HG02798 (cell line): ENCODE measurements around the gene LRRN4CL.
"Not testable (repeated sequence)": the region's sequence is repeated elsewhere in the genome, so short reads cannot be mapped to it uniquely, and the experiment has no call there.

Source experiments
- ATAC-seq: cut with Tn5 transposase; IDR thresholded peaks from one replicate; pipeline ENCODE4 v1.9.1; 2021; ENCODE audit warnings: mild to moderate bottlenecking; ENCODE audit not compliant: unreplicated experiment, poor library complexity

The LRRN4CL gene

DNA sequence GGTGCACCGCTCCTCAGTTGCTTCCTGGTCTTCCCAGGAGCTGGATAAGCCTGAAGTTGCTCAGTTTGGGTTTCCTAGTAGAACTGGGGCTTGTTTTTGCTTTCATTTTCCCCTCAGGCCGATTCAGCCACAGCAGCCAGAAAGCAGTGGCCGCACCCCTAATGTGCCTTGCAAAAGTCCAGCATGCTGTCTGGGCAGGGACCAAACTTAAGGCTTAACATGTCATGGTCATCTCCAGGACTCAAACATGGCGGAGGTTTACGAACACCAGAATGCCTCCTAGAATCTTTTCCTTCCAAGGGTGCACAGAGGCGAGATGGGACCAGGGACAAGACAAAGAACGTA lies 20.6 kb upstream of the LRRN4CL start:
- ATAC-seq, result no peak

DNA sequence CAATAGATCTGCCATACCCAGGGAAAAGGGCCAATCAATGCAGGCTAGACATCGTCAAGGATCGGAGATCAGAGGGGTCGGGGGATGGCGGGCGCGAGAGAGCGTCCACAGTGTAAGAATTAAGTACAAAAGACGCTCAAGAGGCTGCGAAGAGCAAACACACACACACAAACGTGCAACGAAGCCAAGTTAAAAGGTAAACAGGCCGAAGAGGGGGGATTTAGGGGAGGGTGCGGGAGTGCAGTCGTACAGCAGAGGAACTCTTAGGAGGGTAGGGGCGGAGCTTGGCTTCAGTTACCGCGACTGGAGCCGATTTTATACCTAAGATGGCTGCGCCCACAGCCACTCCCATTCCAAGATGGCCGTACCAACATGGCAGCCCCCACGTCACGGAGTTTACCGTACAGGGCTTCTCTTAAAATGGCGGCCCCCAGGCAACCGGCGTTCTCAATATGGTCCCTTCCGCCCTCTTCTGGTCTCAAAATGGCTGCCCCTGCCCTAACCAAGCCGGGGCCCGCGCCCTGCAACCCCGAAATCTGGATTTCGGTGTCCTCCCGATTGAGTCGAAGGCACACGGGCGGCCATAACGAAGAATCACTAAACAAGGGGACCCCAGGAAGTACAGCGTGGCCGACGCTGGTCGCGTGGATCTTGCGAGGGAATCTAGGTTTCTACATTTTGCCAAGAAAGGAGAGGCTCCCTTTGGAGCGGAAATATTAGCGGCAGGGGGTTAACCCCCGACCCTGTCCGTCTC lies 20.1 kb upstream of the LRRN4CL start:
- peak; percentile 77 for ATAC-seq

GRCh38 chr11:62708793-62709192 lies 19.5 kb upstream of the LRRN4CL start:
- ATAC-seq, result no peak

DNA sequence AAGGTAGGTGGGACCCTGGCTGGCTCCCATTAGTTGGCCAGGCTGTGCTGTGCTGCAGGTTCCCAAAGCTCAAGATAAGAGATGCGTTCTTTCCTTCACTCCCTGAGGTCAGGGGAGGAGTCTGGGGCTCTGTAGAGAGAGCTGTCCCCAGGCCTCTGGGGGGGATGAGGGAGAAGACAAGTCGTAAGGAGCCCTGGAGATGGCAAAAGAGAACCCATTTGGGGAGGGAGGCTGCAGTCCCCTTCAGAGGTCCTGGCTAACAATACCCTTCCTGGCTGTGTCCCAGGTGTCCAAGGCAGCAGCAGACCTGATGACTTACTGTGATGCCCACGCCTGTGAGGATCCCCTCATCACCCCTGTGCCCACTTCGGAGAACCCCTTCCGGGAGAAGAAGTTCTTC lies 19.1 kb upstream of the LRRN4CL start:
- ATAC-seq, result no peak

DNA sequence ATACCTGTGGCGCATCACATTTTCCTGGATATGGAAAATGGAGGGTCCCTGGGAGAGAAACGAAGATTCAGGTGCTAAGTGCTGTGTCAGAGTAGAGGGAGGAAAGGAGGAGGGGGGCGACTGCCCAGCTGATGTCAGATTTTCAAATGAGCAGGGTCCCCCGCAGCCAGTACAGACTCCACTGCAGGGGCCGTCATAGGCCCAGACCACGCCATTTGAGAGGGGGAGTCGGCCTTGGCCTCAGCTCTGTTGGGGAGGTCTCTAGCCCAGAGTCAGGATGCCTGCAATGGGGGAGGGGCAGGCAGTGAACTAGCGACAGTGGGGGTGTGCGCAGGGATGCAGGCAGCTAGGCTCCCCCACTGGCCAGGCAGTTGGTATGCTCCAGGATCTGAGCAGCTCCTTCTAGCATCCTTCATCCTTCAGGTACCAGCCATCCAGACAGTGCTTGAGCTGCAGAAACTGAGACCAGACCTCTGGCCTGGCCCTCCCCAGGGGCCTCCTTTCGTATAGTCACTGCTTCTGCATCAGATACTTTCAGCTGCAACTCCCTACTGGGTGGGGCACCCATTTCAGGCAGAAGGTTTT lies 18.0 kb upstream of the LRRN4CL start, which contains the start of the genes BSCL2 and GNG3:
Gene BSCL2 (minus strand): TSS at position 148 of the 585 bp plus-strand sequence. CDS start 229 bp downstream, outside the sequence.
Gene GNG3 (plus strand): TSS at position 400 of the 585 bp plus-strand sequence. CDS start 620 bp downstream, outside the sequence.
- ATAC-seq, result no peak

DNA sequence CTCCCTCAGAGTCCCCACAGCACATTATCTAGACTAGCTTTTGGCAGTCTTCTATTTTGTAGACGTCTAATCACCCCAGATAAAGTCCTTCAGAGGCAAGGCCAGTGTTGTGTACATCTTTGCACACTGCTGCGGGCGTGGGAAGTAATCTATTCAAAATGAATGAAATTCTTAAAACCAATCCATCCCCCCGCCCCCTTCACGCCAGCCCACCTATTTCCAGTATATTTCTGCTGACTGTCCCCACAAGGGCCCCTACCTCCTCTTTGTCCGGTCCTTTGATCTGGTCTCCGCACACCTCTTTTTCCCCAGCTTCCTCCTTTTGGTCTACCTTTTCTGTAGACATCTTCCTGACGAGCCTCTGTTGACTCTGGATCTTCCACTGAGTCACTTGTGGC lies 17.5 kb upstream of the LRRN4CL start:
- no peak for ATAC-seq

- ATAC-seq, result peak; percentile 70
These were observed 16.8 kb upstream of the LRRN4CL start for GRCh38 chr11:62705880-62706849.

DNA sequence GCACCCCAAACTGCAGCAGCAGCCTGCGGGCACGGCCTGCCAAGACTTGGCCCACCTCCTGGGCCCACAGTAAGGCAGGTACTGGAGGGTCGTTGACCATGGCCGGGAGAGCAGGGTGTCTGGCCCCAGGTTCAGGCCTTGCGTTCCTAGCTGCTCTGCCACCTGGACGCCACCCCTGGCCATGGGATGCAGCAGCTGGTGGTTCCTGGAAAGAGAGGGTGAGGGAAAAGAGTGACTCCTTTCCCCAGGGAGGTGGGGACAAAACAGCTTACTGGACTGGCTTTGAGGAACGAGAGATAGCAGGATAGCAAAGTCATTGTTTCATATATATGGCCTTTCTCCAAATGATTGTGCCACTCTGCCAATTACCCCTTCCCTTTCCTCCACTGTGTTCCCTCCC lies 16.1 kb upstream of the LRRN4CL start:
- ATAC-seq, result no peak

DNA sequence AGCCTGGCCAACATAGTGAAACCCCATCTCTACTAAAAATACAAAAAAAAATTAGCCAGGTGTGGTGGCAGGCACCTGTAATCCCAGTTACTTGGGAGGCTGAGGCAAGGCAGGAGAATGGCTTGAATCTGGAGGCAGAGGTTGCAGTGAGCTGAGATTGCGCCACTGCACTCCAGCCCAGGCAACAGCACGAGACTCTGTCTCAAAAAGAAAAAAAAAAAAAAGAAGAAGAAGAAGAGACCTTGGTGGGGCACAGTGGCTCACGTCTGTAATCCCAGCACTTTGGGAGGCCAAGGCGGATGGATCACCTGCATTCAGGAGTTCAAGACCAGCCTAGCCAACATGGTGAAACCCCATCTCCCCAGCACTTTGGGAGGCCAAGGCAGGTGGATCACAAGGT lies 14.6 kb upstream of the LRRN4CL start:
- ATAC-seq, result not testable (repeated sequence)

- ATAC-seq, result no peak
These were observed 12.9 kb upstream of the LRRN4CL start for GRCh38 chr11:62702246-62702645.

GRCh38 chr11:62694455-62695167 lies 5.3 kb upstream of the LRRN4CL start:
- no peak for ATAC-seq

GRCh38 chr11:62693624-62694023 lies 4.3 kb upstream of the LRRN4CL start:
- not testable (repeated sequence) for ATAC-seq

DNA sequence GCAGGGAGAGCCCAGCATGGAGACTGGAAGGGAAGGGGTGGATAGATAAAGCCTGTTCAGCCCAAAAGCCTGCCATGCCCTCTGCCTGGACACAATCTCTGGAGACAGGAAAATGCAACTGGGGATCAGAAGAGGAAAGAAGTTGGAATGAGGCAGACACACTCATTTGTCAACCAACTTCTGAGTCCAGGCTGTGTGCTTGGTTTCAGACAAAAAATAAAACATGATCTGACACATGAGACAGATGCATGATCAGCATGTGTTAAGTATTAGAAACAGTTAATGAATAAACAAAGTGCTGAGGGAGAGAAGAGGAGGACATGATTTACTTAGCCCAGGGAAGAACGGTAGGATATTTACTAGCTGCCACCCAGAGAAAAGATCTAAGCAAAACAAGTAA lies 839 bp downstream of the LRRN4CL start:
- ATAC-seq, result no peak

DNA sequence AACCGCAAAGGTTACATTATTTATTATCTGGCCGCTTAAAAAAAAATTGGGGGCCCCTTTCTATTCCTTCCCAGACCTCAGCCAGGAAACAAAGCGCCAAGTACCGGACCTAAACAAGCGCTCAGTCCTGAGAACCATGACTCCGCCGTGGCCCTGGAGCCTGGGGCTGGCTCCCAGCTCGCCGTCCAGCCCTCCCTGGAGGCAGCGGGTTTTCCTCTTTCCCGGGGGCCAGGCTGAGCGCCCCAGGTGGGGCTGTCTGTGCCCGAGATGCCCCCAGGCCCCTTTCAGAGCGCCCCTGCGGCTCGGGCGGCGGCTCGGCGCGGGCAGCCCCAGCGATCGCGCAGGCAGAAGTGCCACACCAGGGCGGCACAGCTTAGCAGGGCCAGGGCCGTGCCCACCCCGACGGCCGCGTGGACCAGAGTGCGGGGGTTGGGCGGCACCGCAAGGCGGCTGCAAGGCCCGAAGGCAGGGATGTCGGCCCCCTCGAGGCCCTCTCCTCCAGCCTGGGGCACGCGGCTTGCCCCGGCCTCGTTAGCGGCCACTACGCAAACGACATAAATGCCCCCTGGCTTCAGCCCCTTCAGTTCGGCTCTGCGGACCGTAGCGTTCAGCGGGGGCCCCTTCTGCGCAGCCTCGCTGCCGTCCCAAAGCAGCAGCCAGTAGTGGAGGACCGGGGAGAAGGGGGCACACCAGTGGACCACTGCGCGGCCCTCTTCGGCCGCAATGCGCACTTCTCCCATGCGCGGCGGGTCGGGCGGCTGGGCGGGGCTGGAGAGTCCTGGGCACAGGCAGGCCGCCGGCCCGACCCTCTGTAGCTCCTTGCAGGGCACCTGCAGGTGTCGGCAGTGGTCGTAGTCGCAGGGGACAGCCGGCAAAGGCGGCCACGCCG lies 1.6 kb downstream of the LRRN4CL start:
- no peak for ATAC-seq

- no peak for ATAC-seq
These were observed 6.8 kb downstream of the LRRN4CL start for GRCh38 chr11:62682518-62682917.

DNA sequence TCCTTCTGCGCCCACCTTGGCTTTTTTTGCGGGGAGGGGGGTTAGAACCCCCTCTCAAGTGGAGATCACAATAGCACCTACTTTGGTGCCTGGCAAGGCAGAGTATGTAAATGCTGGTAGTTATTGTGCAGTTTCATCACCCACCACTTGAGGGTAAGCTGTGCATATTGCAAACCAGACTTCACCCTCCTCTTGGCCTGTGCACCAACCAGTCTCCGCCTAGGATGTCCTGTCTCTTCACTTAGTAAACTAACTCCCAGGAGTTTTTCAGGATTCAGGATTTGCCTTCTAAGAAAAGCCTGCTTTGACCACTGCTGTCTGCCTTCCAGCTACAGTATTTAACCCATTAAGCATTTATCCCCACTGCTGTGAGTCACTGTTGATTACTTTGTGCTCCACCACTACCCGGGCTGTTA lies 8.5 kb downstream of the LRRN4CL start:
- ATAC-seq, result peak; percentile 61

DNA sequence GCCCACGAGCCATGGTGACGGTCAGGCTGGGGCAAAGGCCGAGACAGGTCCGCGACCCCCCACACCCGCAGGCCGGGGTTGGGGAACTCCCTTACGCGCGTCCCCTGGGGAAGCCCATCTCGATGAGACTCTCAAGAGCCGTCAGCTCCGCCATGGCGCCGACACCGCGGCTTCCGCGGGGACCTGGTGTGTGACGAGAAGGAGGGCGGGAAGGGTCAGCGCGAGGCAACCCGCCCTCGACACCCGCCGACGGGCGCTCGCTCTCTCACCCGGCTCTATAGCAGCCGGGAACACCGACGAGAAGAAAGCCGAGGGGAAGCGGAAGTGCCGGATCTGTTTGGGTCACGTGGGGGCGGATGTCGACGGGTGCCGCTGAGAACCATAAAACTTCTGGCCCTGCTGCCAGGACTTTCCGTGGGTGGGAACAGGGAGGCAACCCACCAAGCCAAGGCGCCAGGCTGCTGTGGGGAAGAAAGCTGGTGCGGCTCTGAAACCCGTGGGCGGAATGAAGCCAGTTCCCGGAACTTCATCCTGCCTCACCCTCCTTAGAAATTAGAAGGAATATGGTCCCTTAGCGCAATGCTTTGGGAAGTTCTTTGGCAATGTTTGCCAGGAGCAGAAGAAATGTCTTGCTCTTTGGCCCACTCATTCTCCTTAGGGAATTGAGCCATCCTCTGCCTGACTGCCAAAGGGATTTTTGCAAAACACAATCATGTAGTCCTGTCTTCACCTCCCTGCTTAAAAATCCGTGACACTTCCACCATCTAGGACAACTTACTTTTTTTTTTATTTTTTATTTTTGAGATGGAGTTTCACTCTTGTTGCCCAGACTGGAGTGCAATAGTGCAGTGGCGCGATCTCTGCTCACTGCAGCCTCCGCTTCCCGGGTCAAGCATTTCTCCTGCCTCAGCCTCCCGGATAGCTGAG lies 10.3 kb downstream of the LRRN4CL start, which contains the start of gene UBXN1:
Gene UBXN1 (minus strand): TSS at position 304 of the 927 bp plus-strand sequence. CDS start 150 bp downstream, at position 154.
- peak; percentile 80 for ATAC-seq

- no peak for ATAC-seq
These were observed 10.9 kb downstream of the LRRN4CL start for GRCh38 chr11:62678433-62678769.
